Omental fat pad (tissue), 4 donors: ENCODE results near the gene KIRREL3. TPM values are rescaled to one million over a fixed set of nuclear protein-coding genes. Genes with fewer than 3 reads are reported as not detected.

Experiments
- ATAC-seq: fragments of 150-250 bp; one replicate; pipeline ENCODE4 v1.9.1; 2016; ENCODE audit warnings: mild to moderate bottlenecking, moderate library complexity; ENCODE audit not compliant: low FRiP score
- DNase-seq: peaks from one replicate; pipeline ENCODE4 v3.0.0-alpha.2; 2019; ENCODE audit warnings: low spot score
- CTCF ChIP-seq, 3 donors: fragments of 450-650 bp; IDR thresholded peaks; one replicate each; pipeline ENCODE4 v1.5.1; 2016 to 2017; ENCODE audit warnings: antibody characterized with exemption in 3 of 3, mild to moderate bottlenecking in 3 of 3, moderate library complexity in 2 of 3
- total RNA-seq, 4 donors: library from RNA; depleted of rRNA; stranded (reverse); fragments of >200 nt; gene quantifications; one replicate each; pipeline ENCODE4 v1.1.0, GENCODE V29; 2016

The KIRREL3 gene
- total RNA-seq, 4 donors from 2014 or later, result 0.09 to 0.60 TPM; not detected in 2

- TF ChIP-seq CTCF (IDR thresholded peaks at IDR 0.05), result no peak
- no peak for ATAC-seq
- no peak for DNase-seq
Measured at GRCh38 chr11:126602349-126602940, 398.1 kb downstream of the KIRREL3 start.

GRCh38 chr11:126601550-126602215 is 398.9 kb downstream of the KIRREL3 start:
- DNase-seq (no peak), ATAC-seq (no peak)

GRCh38 chr11:126601136-126601535 is 399.4 kb downstream of the KIRREL3 start:
- DNase-seq (no peak), ATAC-seq (no peak)
- no peak for TF ChIP-seq CTCF (IDR thresholded peaks at IDR 0.05)

More at GRCh38 chr11:126601550-126602215, 398.9 kb downstream of the KIRREL3 start:
- no peak for TF ChIP-seq CTCF (IDR thresholded peaks at IDR 0.05)

- no peak for TF ChIP-seq CTCF (IDR thresholded peaks at IDR 0.05)
- ATAC-seq (no peak), DNase-seq (no peak)
Measured at GRCh38 chr11:126599217-126599897, 401.2 kb downstream of the KIRREL3 start.

- no peak for ATAC-seq
- DNase-seq, result no peak
- no peak for TF ChIP-seq CTCF (IDR thresholded peaks at IDR 0.05)
Measured at GRCh38 chr11:126598344-126599216, 402.0 kb downstream of the KIRREL3 start.

GRCh38 chr11:126597041-126597440 is 403.5 kb downstream of the KIRREL3 start:
- no peak for ATAC-seq
- no peak for DNase-seq
- TF ChIP-seq CTCF (IDR thresholded peaks at IDR 0.05), result no peak
